HepG2 (cell line): ENCODE data around the gene TSPAN31. TPM values are rescaled to one million over a fixed set of nuclear protein-coding genes. Genes with fewer than 3 reads are reported as not detected.

Experiments
- ETV5 ChIP-seq: IDR thresholded peaks from 2 replicates; pipeline ENCODE4 v1.6.1; 2018; ENCODE audit warnings: missing biosample characterization, missing genetic modification reagents, inconsistent platforms, borderline replicate concordance
- FOXK1 ChIP-seq: sonication (generic); formaldehyde crosslinking; IDR thresholded peaks from 2 replicates; pipeline ENCODE4 v1.4.0; 2020; ENCODE audit warnings: low read depth, missing genetic modification reagents, borderline replicate concordance
- GATA4 ChIP-seq: sonication (generic); IDR thresholded peaks from 2 replicates; pipeline ENCODE4 v1.6.1; 2016; ENCODE audit warnings: antibody characterized with exemption, low read depth, borderline replicate concordance
- KDM5B ChIP-seq: sonication (generic); formaldehyde crosslinking; IDR thresholded peaks from 2 replicates; pipeline ENCODE4 v1.4.0; 2020; ENCODE audit warnings: missing genetic modification reagents, mild to moderate bottlenecking, borderline replicate concordance
- MXI1 ChIP-seq: IDR thresholded peaks from 3 replicates; pipeline ENCODE4 v1.6.1; 2012; ENCODE audit warnings: low read depth, low read length, inconsistent platforms, borderline replicate concordance
- NR0B2 ChIP-seq: sonication (generic); formaldehyde crosslinking; IDR thresholded peaks from 2 replicates; pipeline ENCODE4 v1.4.0; 2020; ENCODE audit warnings: mild to moderate bottlenecking, missing genetic modification reagents
- PCBP2 ChIP-seq: fragments of 200-400 bp; formaldehyde crosslinking; optimal IDR thresholded peaks from 2 replicates; pipeline ENCODE3; 2018; ENCODE audit warnings: low read length, low read depth; ENCODE audit not compliant: poor library complexity, severe bottlenecking
- RORA ChIP-seq: sonication (generic); formaldehyde crosslinking; IDR thresholded peaks from 2 replicates; pipeline ENCODE4 v1.5.0; 2020; ENCODE audit warnings: mild to moderate bottlenecking, missing genetic modification reagents, moderate library complexity
- SAP130 ChIP-seq: IDR thresholded peaks from 2 replicates; pipeline ENCODE4 v1.6.1; 2016; ENCODE audit warnings: low read depth
- U2AF1 ChIP-seq: fragments of 200-400 bp; formaldehyde crosslinking; optimal IDR thresholded peaks from 2 replicates; pipeline ENCODE3; 2017; ENCODE audit warnings: mild to moderate bottlenecking, low read depth, low read length
- XRCC5 ChIP-seq: fragments of 200-400 bp; formaldehyde crosslinking; optimal IDR thresholded peaks from 2 replicates; pipeline ENCODE3; 2017; ENCODE audit warnings: mild to moderate bottlenecking, low read length
- ZBTB26 ChIP-seq: IDR thresholded peaks from 2 replicates; pipeline ENCODE4 v1.6.1; 2016; ENCODE audit warnings: missing compliant biosample characterization, missing genetic modification reagents, borderline replicate concordance
- ZFP36 ChIP-seq: fragments of 150-350 bp; IDR thresholded peaks from 2 replicates; pipeline ENCODE4 v1.6.1; 2018; ENCODE audit warnings: borderline replicate concordance, low read length, low read depth; ENCODE audit not compliant: partially characterized antibody
- ZMYM4 ChIP-seq: sonication (generic); formaldehyde crosslinking; IDR thresholded peaks from 2 replicates; pipeline ENCODE4 v1.8.1; 2023; ENCODE audit warnings: mild to moderate bottlenecking, missing genetic modification reagents
- ZNF550 ChIP-seq: sonication (generic); formaldehyde crosslinking; IDR thresholded peaks from 2 replicates; pipeline ENCODE4 v1.4.0; 2020; ENCODE audit warnings: mild to moderate bottlenecking, missing genetic modification reagents, borderline replicate concordance
- ZNF609 ChIP-seq: sonication (generic); formaldehyde crosslinking; IDR thresholded peaks from 2 replicates; pipeline ENCODE4 v1.4.0; 2020; ENCODE audit warnings: mild to moderate bottlenecking, missing genetic modification reagents, borderline replicate concordance
- ZNF768 ChIP-seq: sonication (generic); formaldehyde crosslinking; IDR thresholded peaks from 2 replicates; pipeline ENCODE4 v1.4.0; 2020; ENCODE audit warnings: missing genetic modification reagents
- ZNF790 ChIP-seq: sonication (generic); formaldehyde crosslinking; IDR thresholded peaks from 2 replicates; pipeline ENCODE4 v1.8.0; 2022; ENCODE audit warnings: missing genetic modification reagents, mild to moderate bottlenecking, borderline replicate concordance
- ZNF891 ChIP-seq: sonication (generic); formaldehyde crosslinking; IDR thresholded peaks from 2 replicates; pipeline ENCODE4 v1.5.0; 2020; ENCODE audit warnings: mild to moderate bottlenecking, missing genetic modification reagents
- polyA plus RNA-seq, 8 experiments: library from polyadenylated mRNA; depleted of rRNA in 3 of 8; stranded (reverse) in 7 of 8; unstranded in 1 of 8; fragments of >200 nt; fragmentation: Illumina TruSeq in 4 of 8; extraction: Trizol in 4 of 8; gene quantifications; 2 replicates each; pipeline versions ENCODE4 v1.2.1 to v1.2.3, GENCODE V29; 2011 to 2016; ENCODE audit warnings: low read depth in 4 of 8, missing spikeins in 1 of 8, mixed read lengths in 1 of 8; ENCODE audit not compliant: insufficient read depth in 1 of 8
- total RNA-seq, 5 experiments: library from RNA; depleted of rRNA; stranded (reverse); fragments of >200 nt; fragmentation: Illumina TruSeq; extraction: Trizol; gene quantifications; 2 replicates each; pipeline ENCODE4 v1.2.3, GENCODE V29; 2016; ENCODE audit warnings: low read depth in 1 of 5
- TF ChIP-seq, protein P1 (sequence below): sonication (generic); formaldehyde crosslinking; conservative IDR thresholded peaks from 2 replicates; pipeline ENCODE4 v1.4.0; 2020; ENCODE audit warnings: missing genetic modification reagents

TSPAN31 gene
- total and polyA plus RNA-seq, 2 of the 13 experiments (the other 11 are each of a cell fraction or from before 2014, with no cell fraction given) = 10.4 to 24.6 TPM

DNA sequence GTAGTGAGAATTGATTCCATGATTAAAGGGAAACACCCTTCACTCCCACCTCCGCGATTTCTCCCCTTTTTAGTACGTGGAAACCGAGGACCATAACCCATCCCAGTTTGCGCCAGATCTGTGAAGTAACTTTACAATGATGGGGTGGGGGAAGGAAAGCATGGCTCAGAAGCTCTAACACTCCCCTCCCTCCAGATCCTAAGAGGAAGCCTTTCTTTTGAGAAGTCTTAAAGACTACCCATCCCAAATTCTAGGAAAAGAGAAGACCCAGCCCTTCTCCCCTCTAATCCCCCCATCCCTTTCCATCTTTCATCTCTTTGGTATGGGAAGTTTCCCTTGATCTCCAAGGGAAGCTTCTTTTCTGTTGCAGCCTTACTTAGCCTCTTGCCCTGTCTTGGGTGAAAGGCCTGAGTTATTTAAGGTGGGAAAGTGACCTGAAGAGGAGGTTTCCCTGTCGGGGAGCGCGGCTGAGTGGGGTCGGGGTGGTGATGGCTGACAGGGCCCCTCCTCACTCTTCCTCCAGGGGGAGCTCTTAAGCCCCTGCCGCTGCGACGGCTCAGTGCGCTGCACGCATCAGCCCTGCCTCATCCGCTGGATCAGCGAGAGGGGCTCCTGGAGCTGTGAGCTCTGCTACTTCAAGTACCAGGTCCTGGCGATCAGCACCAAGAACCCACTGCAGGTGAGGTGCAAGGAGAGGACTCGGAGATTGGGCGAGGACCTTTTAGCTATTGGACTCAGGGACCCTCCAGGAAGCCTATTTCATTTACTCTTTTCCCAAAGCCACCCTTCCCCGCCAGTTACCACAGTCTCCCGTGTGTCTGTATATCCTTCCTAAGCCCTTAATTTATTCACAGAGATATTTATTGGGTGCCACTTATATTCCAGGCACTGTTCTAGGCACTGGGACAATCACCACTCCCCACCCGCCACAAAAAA is 11.8 kb downstream of the TSPAN31 start (continued):
- TF ChIP-seq, protein P1, sequence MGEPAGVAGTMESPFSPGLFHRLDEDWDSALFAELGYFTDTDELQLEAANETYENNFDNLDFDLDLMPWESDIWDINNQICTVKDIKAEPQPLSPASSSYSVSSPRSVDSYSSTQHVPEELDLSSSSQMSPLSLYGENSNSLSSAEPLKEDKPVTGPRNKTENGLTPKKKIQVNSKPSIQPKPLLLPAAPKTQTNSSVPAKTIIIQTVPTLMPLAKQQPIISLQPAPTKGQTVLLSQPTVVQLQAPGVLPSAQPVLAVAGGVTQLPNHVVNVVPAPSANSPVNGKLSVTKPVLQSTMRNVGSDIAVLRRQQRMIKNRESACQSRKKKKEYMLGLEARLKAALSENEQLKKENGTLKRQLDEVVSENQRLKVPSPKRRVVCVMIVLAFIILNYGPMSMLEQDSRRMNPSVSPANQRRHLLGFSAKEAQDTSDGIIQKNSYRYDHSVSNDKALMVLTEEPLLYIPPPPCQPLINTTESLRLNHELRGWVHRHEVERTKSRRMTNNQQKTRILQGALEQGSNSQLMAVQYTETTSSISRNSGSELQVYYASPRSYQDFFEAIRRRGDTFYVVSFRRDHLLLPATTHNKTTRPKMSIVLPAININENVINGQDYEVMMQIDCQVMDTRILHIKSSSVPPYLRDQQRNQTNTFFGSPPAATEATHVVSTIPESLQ = no peak
- TF ChIP-seq XRCC5 (peak; percentile 89), RORA (CRISPR knock-in tag) (no peak), ZNF790 (no peak), GATA4 (no peak), ZBTB26 (CRISPR knock-in tag) (0 out of 2 replicates have a peak, but pooled peaks have one; percentile 43), ETV5 (CRISPR knock-in tag) (0 out of 2 replicates have a peak, but pooled peaks have one; percentile 23), FOXK1 (CRISPR knock-in tag) (no peak), MXI1 (no peak; the same call in 2 of the 3 replicates), ZNF550 (no peak), NR0B2 (CRISPR knock-in tag) (no peak), SAP130 (CRISPR knock-in tag) (peak; percentile 43; the same call in 1 of the 2 replicates), PCBP2 (no peak), KDM5B (CRISPR knock-in tag) (no peak), ZNF891 (CRISPR knock-in tag) (0 out of 2 replicates have a peak, but pooled peaks have one; percentile 22), U2AF1 (no peak), ZNF609 (CRISPR knock-in tag) (no peak), ZFP36 (no peak), ZNF768 (peak; percentile 12; the same call in 1 of the 2 replicates), ZMYM4 (CRISPR knock-in tag) (0 out of 2 replicates have a peak, but pooled peaks have one; percentile 45)
